ENCODE measurements around the gene CC2D2A.

Gene CC2D2A

GRCh38 chr4:15547392-15547791, 77.7 kb downstream of the CC2D2A start:
- no peak for DNase-seq (ENCODE audit: low read depth)
- H3K4me3 ChIP-seq (replicated peaks; ENCODE audit: low read depth, low read length): no peak overlapping the region
- TF ChIP-seq CTCF (IDR thresholded peaks at IDR 0.05; ENCODE audit: low read length, missing control alignments): no peak

- no peak for TF ChIP-seq CTCF (IDR thresholded peaks at IDR 0.05; ENCODE audit: low read length, missing control alignments)
- no peak for DNase-seq (ENCODE audit: low read depth)
- no peak overlapping the region for H3K4me3 ChIP-seq (replicated peaks; ENCODE audit: low read depth, low read length)
Observed at GRCh38 chr4:15550491-15550890, 80.8 kb downstream of the CC2D2A start.

- no peak for TF ChIP-seq CTCF (IDR thresholded peaks at IDR 0.05; ENCODE audit: low read length, missing control alignments)
Observed at GRCh38 chr4:15551740-15552446, 82.2 kb downstream of the CC2D2A start.

GRCh38 chr4:15552557-15553362, 83.1 kb downstream of the CC2D2A start:
- no peak overlapping the region for H3K4me3 ChIP-seq (replicated peaks; ENCODE audit: low read depth, low read length)
- no peak for DNase-seq (ENCODE audit: low read depth)
- no peak for TF ChIP-seq CTCF (IDR thresholded peaks at IDR 0.05; ENCODE audit: low read length, missing control alignments)

More at GRCh38 chr4:15551740-15552446, 82.2 kb downstream of the CC2D2A start:
- DNase-seq (ENCODE audit: low read depth): no peak
- H3K4me3 ChIP-seq (replicated peaks; ENCODE audit: low read depth, low read length): no peak overlapping the region

GRCh38 chr4:15556511-15557092, 86.9 kb downstream of the CC2D2A start:
- H3K4me3 ChIP-seq (replicated peaks; ENCODE audit: low read depth, low read length): no peak overlapping the region
- TF ChIP-seq CTCF (IDR thresholded peaks at IDR 0.05; ENCODE audit: low read length, missing control alignments): no peak
- no peak for DNase-seq (ENCODE audit: low read depth)

- H3K4me3 ChIP-seq (replicated peaks; ENCODE audit: low read depth, low read length): no peak overlapping the region
- TF ChIP-seq CTCF (IDR thresholded peaks at IDR 0.05; ENCODE audit: low read length, missing control alignments): no peak
- DNase-seq (ENCODE audit: low read depth): no peak
Observed at GRCh38 chr4:15557786-15558550, 88.3 kb downstream of the CC2D2A start.
